ENCODE measurements around the gene ARHGAP6.

The ARHGAP6 gene

DNA sequence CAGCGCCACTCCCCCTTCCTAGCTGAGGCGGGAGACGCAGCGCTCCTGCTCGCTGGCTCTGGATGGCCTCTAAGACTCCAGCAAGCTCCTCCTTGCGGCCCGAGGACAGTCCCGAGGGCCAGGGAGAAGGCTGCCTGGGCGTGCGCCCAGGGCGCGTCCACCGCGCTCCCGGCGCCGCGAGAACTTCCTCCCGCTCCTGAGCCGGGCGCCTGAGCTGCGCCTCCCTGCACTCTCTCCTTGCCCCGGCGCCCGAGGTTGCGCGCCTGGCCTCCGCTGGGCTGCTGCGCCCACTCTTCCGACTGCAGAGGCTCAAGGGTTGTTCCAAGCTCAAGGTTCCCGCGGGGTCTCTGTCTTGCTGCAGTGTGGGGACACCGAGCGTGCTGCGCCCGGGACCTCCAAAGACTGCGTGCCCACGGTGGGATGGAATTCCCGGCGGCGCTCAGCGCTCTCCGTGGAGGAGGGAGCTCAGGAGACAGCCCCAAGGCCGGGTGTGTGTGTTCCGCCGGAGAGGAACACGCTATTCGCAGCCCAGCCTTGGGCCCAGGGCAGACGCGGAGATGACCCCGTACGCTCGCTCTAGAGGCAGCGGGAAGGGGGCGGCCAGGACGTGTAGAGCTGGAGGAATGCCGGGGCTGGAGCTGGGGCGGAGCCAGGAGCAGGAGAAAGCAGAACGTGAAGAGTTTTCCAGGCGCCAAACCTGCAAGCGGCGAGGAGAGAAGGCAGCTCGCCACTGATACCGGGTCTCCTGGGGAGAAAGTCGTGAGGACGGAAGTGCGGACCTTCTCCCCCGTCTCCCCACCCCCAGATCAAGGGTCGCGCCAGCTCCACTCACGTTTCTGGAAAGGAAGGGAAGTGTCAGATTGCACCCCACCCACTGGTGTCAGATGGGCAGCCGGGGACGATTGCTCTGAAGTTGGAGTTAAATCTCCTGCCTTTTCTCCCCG lies at the start of gene ARHGAP6:
TSS of gene ARHGAP6 (minus strand) at position 753 of the 944 bp plus-strand sequence. CDS start 1,092 bp downstream, outside the sequence.
- H3K27ac ChIP-seq, result no peak within 1 kb of the TSS
- no peak for TF ChIP-seq ZFX (IDR thresholded peaks at IDR 0.05)
- TF ChIP-seq, protein P1, sequence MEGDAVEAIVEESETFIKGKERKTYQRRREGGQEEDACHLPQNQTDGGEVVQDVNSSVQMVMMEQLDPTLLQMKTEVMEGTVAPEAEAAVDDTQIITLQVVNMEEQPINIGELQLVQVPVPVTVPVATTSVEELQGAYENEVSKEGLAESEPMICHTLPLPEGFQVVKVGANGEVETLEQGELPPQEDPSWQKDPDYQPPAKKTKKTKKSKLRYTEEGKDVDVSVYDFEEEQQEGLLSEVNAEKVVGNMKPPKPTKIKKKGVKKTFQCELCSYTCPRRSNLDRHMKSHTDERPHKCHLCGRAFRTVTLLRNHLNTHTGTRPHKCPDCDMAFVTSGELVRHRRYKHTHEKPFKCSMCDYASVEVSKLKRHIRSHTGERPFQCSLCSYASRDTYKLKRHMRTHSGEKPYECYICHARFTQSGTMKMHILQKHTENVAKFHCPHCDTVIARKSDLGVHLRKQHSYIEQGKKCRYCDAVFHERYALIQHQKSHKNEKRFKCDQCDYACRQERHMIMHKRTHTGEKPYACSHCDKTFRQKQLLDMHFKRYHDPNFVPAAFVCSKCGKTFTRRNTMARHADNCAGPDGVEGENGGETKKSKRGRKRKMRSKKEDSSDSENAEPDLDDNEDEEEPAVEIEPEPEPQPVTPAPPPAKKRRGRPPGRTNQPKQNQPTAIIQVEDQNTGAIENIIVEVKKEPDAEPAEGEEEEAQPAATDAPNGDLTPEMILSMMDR (conservative IDR thresholded peaks at IDR 0.05), result no peak

DNA sequence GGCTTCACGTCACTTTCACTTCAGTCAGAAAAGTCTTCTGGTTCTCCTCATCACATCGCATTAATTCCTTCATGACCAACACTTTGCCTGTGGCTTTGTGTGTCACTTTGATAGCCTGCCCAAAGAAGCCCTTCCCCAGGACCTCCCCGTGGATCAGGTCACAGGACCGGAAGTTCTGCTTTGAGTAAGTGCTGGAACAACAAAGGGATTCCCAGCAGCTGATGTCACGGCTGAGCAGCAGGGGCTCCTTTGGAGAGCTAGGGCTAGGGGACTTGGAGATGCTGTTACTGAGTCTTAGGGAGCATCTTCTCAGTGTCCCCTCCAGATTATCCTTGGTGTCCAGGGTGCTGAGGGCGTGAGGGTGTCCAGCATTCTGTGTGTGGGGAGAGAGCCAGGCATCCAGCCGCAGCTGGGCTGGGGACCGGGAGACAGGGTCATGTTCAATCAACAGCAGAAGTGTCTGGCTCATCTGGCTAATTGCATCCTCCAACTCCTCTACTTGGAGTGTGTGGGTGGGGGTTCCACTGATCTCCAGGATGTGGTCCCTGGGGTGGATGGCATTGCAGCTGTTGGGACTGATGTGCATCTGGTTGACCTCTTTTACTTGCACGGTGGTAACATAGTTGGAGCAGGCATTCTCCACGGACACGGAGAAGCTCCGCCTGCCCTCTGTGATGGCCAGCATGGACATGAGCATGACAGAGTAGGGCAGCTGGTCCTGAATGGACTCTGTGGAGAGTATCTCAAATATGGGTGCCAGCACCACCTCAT lies 39.2 kb upstream of the ARHGAP6 start:
- TF ChIP-seq ZFX (IDR thresholded peaks at IDR 0.05), result no peak
- TF ChIP-seq, protein P1 (conservative IDR thresholded peaks at IDR 0.05), result no peak
- H3K27ac ChIP-seq, result no peak overlapping the region

- TF ChIP-seq, protein P1 (conservative IDR thresholded peaks at IDR 0.05), result no peak
- TF ChIP-seq ZFX (IDR thresholded peaks at IDR 0.05), result no peak
- H3K27ac ChIP-seq, result no peak overlapping the region; the same call in 1 of the 2 replicates
Measured at GRCh38 chrX:11703855-11704254, 38.1 kb upstream of the ARHGAP6 start.

DNA sequence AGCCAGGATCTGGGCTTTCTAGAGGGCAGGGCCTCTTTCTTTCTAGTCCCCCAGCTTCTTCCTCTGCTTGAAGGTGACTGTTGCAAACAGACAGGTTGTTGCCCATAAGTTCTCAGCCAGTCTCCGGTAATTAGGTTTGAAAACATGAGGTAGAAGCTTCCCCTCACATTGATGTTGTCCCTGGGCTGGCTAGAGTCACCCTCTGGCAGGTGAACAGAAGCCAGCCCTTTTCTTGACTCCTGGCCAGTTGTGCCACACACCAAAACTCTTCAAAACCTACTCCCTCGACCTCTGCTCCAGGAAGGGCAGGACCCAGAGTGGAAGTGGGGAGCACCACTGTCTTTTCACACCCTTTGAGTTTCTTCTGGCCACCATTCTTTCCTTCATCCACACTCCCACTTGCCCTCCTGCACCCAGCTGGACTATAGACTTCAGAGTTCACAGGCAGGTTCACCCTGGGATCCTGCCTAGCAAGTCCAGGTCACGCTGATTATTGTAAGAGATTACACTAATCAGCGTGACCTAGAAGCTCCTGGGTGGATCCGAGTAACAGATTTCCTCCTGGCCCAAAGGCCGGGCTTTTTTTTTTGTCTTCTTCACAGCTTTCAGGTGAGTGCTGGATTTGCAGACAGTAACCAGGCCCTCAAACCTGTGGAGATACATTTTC lies 37.4 kb upstream of the ARHGAP6 start:
- TF ChIP-seq, protein P1 (conservative IDR thresholded peaks at IDR 0.05), result no peak
- TF ChIP-seq ZFX (IDR thresholded peaks at IDR 0.05), result no peak
- no peak overlapping the region; the same call in 1 of the 2 replicates for H3K27ac ChIP-seq

DNA sequence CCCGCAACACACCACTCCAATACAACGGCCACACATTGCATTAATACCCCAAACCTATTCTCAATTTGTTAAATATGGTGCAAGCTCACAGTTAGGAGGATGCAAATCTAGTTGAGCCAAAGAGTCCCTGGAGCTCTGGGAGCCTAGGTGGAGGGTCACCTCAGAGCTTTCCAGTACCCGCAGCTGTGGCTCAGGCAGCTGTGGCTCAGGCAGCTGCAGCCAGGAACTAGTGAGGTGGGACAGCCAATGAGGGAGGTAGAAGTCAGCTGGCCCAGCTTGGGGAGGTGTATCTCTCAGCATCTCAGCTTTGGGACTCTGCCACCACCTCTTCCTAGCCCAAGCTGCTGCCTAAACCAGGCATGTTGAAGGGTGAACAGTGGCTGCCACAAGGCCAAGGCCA lies 36.7 kb upstream of the ARHGAP6 start:
- no peak overlapping the region; the same call in 1 of the 2 replicates for H3K27ac ChIP-seq
- TF ChIP-seq ZFX (IDR thresholded peaks at IDR 0.05), result no peak
- TF ChIP-seq, protein P1 (conservative IDR thresholded peaks at IDR 0.05), result no peak

DNA sequence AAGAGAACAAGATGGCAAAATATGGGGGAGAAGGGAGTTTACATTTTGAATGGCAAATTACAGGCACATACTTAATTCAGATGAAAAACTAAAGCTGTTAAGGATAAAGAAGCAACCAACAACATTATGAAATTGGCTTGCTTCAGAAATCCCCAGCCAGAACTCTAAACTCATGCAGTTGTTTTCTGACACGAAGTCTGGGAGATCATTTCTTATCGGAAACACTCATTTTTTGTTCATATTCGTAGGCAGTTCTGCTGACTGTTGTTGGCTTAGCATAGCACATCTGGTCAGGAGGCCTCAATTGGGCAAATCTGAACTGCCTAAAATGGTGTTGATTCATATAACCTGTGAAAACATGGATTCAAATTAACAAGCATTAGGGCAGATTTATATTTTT lies 33.0 kb upstream of the ARHGAP6 start:
- TF ChIP-seq, protein P1 (conservative IDR thresholded peaks at IDR 0.05), result no peak
- no peak for TF ChIP-seq ZFX (IDR thresholded peaks at IDR 0.05)
- H3K27ac ChIP-seq, result no peak overlapping the region

All from C4-2B (cell line).